Karpas-422 (cell line): Measurements from ENCODE around the gene PLAGL1. TPM values are rescaled to one million over a fixed set of nuclear protein-coding genes. Genes with fewer than 3 reads are reported as not detected.

ENCODE experiments used
- DNase-seq: peaks from one replicate; pipeline ENCODE4 v3.0.0-alpha.2; 2015
- H2AFZ ChIP-seq: fragments of 200-600 bp; sonication (generic); 2 replicates; pipeline ENCODE4 v1.6.1; 2014; ENCODE audit warnings: antibody characterized with exemption, low read length, mixed read lengths
- H3K27ac ChIP-seq: fragments of 200-600 bp; sonication (generic); 2 replicates; pipeline ENCODE4 v1.5.1; 2014; ENCODE audit warnings: mild to moderate bottlenecking, low read length, moderate library complexity
- H3K27me3 ChIP-seq: fragments of 200-600 bp; sonication (generic); 2 replicates; pipeline ENCODE4 v1.6.1; 2014; ENCODE audit warnings: low read length, mixed read lengths
- H3K36me3 ChIP-seq: fragments of 200-600 bp; sonication (generic); 2 replicates; pipeline ENCODE4 v1.6.1; 2014; ENCODE audit warnings: low read length, mixed read lengths; ENCODE audit not compliant: insufficient read depth
- H3K4me1 ChIP-seq: fragments of 200-600 bp; sonication (generic); 2 replicates; pipeline ENCODE4 v1.6.1; 2014; ENCODE audit warnings: mild to moderate bottlenecking, low read length, mixed read lengths
- H3K4me2 ChIP-seq: fragments of 200-600 bp; sonication (generic); 2 replicates; pipeline ENCODE4 v1.6.1; 2014; ENCODE audit warnings: low read length, low read depth, mild to moderate bottlenecking; ENCODE audit not compliant: poor library complexity, severe bottlenecking
- H3K4me3 ChIP-seq: fragments of 200-600 bp; sonication (generic); 2 replicates; pipeline ENCODE4 v1.5.1; 2014; ENCODE audit warnings: mild to moderate bottlenecking, antibody characterized with exemption, low read length, mixed read lengths
- H3K79me2 ChIP-seq: fragments of 200-600 bp; sonication (generic); 2 replicates; pipeline ENCODE4 v1.6.1; 2014; ENCODE audit warnings: mild to moderate bottlenecking, low read length, mixed read lengths
- H3K9ac ChIP-seq: fragments of 200-600 bp; sonication (generic); 2 replicates; pipeline ENCODE4 v1.6.0; 2014; ENCODE audit warnings: low read length
- H3K9me2 ChIP-seq: fragments of 200-600 bp; sonication (generic), shearing (Covaris generic); replicated peaks from 2 replicates; pipeline ENCODE4 v1.6.0; 2014; ENCODE audit warnings: mild to moderate bottlenecking, low read length, moderate library complexity; ENCODE audit not compliant: insufficient read depth
- H3K9me3 ChIP-seq: fragments of 300-700, 200-600 bp; sonication (generic); 2 replicates; pipeline ENCODE4 v1.6.1; 2014; ENCODE audit warnings: low read length, mixed read lengths
- H4K20me1 ChIP-seq: fragments of 200-600 bp; sonication (generic); 2 replicates; pipeline ENCODE4 v1.6.1; 2014; ENCODE audit warnings: mild to moderate bottlenecking, antibody characterized with exemption, low read length, low read depth; ENCODE audit not compliant: insufficient read depth
- total RNA-seq: library from RNA; depleted of rRNA; stranded (reverse); fragments of >200 nt; shearing (Covaris generic); gene quantifications from 2 replicates; pipeline ENCODE4 v1.2.3, GENCODE V29; 2014; ENCODE audit warnings: low replicate concordance

PLAGL1 gene
- total RNA-seq, 1 experiment from 2014 or later: 4.7 TPM

DNA sequence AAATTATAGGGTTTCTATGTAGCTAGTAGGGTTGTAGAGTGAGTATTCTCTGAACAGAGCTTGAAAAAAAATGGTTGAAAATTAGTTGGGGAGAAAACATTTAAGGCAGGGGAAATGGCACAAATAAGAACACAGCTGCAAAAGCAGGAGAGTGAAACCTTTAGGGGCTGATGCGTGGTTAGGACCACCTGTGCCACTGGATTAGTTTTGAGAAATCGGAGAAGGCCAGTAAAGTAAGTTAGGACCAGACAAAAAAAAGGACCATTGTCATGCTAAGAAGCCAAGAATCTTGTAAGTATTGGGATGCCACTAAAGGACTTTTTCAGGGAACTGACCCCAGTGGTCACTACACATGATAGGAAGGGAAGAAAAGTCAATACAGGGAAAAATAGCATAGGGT, 9.4 kb downstream of the PLAGL1 start:
- no peak overlapping the region for H3K9ac ChIP-seq
- no peak overlapping the region for H3K4me2 ChIP-seq
- H3K4me3 ChIP-seq: no peak overlapping the region
- H3K27ac ChIP-seq: no peak overlapping the region
- no peaks in the 10 kb centered on the region for H3K27me3 ChIP-seq
- H3K36me3 ChIP-seq: no peaks in the 10 kb centered on the region
- H3K79me2 ChIP-seq: no peaks in the 10 kb centered on the region
- H4K20me1 ChIP-seq: no peaks in the 10 kb centered on the region
- H3K9me3 ChIP-seq: no peaks in the 10 kb centered on the region
- H2AFZ ChIP-seq: no peak overlapping the region
- H3K4me1 ChIP-seq: no peaks in the 10 kb centered on the region
- no peaks in the 10 kb centered on the region for H3K9me2 ChIP-seq
- DNase-seq: no peak

DNA sequence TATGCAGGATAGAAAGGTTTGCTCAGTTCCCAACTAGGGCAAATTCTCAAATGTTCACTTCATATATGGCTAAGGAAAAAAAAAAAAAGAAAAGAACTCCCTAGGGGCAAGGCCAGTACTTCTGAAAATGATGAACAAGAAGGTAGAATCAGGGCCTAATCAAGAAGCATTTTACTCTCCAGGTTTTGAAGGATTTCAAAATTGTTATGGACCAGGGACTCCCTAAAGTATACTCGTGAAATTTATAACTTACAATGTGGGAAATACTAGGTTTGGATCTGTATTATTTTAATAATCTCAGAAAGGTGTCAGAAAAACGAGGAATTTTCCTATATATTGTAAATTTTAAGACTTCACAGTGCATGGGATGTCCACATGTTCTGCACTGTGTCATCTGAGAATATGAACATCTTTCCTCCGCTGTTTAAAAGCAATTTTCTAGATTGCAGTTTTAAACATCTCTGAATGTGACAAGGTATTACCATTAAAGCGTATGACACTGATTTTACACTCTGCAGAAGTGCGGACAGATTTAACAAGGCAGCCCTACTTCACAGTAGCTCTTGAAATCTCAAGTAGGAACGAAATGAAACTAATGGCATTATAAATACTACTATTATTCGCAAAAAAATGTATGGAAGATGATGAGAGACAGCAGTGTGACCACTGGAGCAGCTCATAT, 14.0 kb downstream of the PLAGL1 start:
- Histone ChIP-seq H3K9me3 (no peaks in the 10 kb centered on the region), H4K20me1 (no peaks in the 10 kb centered on the region), H3K4me2 (no peak overlapping the region), H3K4me1 (no peaks in the 10 kb centered on the region), H3K79me2 (no peaks in the 10 kb centered on the region), H2AFZ (no peak overlapping the region), H3K9ac (no peak overlapping the region), H3K9me2 (no peaks in the 10 kb centered on the region), H3K27ac (no peak overlapping the region), H3K27me3 (no peaks in the 10 kb centered on the region), H3K4me3 (no peak overlapping the region), H3K36me3 (no peaks in the 10 kb centered on the region)
- no peak for DNase-seq

DNA sequence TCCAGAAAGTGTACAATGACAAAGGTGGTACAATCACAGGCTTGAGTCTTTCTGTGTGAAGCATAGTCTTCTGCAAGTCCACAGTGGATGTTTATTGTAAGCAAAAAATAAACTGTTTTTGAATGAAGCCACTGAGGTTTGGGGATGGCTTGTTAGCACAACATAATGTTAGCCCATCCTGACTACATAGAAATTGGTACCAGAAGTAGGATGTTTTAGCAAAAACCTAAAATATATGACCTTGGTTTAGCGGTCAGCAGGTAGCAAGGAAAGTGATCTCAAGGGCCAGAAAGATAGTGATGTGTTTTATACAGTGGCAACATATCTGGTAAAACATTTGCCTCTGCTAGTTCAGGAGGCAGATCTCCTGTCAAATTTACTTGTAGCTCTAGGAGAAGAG, 15.8 kb downstream of the PLAGL1 start:
- H4K20me1 ChIP-seq: no peaks in the 10 kb centered on the region
- DNase-seq: no peak
- H3K4me2 ChIP-seq: no peak overlapping the region
- H3K4me1 ChIP-seq: no peaks in the 10 kb centered on the region
- no peak overlapping the region for H2AFZ ChIP-seq
- H3K27ac ChIP-seq: no peak overlapping the region
- no peaks in the 10 kb centered on the region for H3K79me2 ChIP-seq
- H3K27me3 ChIP-seq: no peaks in the 10 kb centered on the region
- H3K9me3 ChIP-seq: no peaks in the 10 kb centered on the region
- H3K4me3 ChIP-seq: no peak overlapping the region
- H3K9me2 ChIP-seq: no peaks in the 10 kb centered on the region
- H3K9ac ChIP-seq: no peak overlapping the region
- H3K36me3 ChIP-seq: no peaks in the 10 kb centered on the region

DNA sequence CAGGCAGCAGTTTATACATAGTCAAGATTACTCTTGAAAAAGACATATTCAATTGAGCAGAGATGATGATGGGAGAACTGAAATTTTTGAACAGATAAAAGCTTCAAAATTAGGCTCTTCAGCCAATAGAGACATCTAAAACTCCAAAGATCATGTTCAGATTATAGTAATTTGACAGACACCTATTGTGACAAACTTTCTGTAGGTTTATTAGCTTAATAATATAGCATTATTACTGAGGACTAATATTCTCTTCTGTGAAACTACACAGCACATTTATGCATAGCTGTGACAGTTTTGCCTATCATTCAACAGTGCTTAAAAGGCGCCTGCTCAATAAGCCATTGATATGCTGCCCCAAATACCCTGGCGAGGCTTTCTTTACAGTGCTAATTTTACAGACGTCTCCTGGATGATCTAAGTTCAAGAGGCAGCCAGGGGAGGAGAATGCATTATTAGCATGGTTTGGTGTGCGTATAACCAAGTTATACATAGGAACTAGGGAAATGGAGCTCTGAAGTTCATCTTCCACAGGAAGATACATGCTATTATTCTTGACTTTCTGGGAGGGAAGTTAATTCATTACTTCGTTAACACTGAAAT, 21.5 kb downstream of the PLAGL1 start:
- Histone ChIP-seq H3K27me3 (no peaks in the 10 kb centered on the region), H3K4me3 (no peak overlapping the region), H3K4me1 (no peaks in the 10 kb centered on the region)

DNA sequence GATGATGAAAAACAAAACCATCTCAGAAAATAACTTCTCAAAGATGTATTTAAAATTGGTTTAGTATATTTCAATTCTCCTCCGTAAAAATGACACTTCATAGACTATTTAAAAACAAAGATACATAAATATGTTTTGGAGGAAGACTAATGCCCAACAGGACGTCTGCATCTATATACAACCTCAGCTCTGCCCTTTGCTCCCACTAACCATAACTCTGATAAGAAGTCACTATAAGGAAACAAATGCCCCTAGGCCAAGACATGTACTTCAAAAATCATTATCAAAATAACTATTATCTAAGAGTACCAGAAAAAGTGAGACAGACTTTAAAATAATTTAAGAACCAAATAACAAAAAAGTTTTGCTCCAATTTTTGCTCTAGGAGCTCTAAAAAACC, 23.4 kb downstream of the PLAGL1 start:
- no peaks in the 10 kb centered on the region for H3K27me3 ChIP-seq
- H3K27ac ChIP-seq: no peak overlapping the region
- no peak overlapping the region for H3K9ac ChIP-seq
- no peaks in the 10 kb centered on the region for H3K79me2 ChIP-seq
- H4K20me1 ChIP-seq: no peaks in the 10 kb centered on the region
- no peak overlapping the region for H3K4me2 ChIP-seq
- H3K36me3 ChIP-seq: no peaks in the 10 kb centered on the region
- DNase-seq: no peak
- no peaks in the 10 kb centered on the region for H3K9me2 ChIP-seq
- no peaks in the 10 kb centered on the region for H3K4me1 ChIP-seq
- H2AFZ ChIP-seq: no peak overlapping the region
- H3K9me3 ChIP-seq: no peaks in the 10 kb centered on the region
- H3K4me3 ChIP-seq: no peak overlapping the region

More for the DNA sequence above, 21.5 kb downstream of the PLAGL1 start:
- no peaks in the 10 kb centered on the region for H4K20me1 ChIP-seq
- H3K4me2 ChIP-seq: no peak overlapping the region
- H3K9me2 ChIP-seq: no peaks in the 10 kb centered on the region
- no peak for DNase-seq
- no peak overlapping the region for H3K27ac ChIP-seq
- H3K9ac ChIP-seq: no peak overlapping the region
- no peaks in the 10 kb centered on the region for H3K36me3 ChIP-seq
- no peaks in the 10 kb centered on the region for H3K79me2 ChIP-seq
- no peak overlapping the region for H2AFZ ChIP-seq
- no peaks in the 10 kb centered on the region for H3K9me3 ChIP-seq

DNA sequence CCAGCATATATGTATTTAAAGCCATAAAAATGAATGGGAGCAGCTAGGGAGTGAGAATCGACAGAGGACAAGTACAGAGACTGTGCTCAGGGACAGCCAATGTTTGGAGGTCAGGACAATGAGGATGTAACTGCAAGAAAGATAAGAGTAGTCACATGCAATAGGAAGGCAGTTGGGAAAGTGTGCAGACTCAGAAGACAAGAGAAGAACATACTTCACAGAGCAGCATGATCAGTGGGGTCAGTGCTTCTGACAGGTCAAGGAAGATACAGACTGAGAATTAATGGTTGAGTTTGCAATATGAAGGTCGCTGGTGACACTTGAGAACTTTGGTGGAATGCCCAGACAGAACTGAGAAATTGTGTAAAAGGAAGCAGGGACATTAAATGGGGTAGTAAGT, 25.1 kb downstream of the PLAGL1 start:
- H3K27ac ChIP-seq: no peak overlapping the region
- H3K4me1 ChIP-seq: no peaks in the 10 kb centered on the region
- H2AFZ ChIP-seq: no peak overlapping the region
- H3K36me3 ChIP-seq: no peaks in the 10 kb centered on the region
- no peaks in the 10 kb centered on the region for H3K27me3 ChIP-seq
- no peaks in the 10 kb centered on the region for H4K20me1 ChIP-seq
- no peak for DNase-seq
- no peak overlapping the region for H3K4me2 ChIP-seq
- H3K9me2 ChIP-seq: no peaks in the 10 kb centered on the region
- no peak overlapping the region for H3K9ac ChIP-seq
- no peak overlapping the region for H3K4me3 ChIP-seq
- no peaks in the 10 kb centered on the region for H3K9me3 ChIP-seq
- H3K79me2 ChIP-seq: no peaks in the 10 kb centered on the region

DNA sequence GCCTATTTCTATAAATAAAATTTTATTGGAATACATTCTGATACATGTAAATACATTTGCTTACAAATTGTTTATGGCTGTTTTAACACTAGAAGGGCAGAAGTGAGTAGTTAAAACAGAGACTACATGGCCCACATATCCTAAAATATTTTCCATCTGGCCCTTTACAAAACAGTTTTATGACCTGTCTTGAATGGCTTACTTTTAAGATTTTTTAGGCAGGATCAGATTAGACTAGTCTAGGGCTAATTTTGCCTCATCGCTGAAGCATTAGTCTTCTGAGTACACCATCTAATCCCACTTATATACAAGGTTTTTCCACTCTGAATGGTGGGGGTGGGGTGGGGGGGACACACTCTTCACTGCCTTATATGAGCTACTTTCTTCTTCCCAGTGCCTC, 27.1 kb downstream of the PLAGL1 start:
- H4K20me1 ChIP-seq: no peaks in the 10 kb centered on the region
- no peak overlapping the region for H3K4me2 ChIP-seq
- no peak overlapping the region for H3K9ac ChIP-seq
- no peaks in the 10 kb centered on the region for H3K36me3 ChIP-seq
- no peaks in the 10 kb centered on the region for H3K9me2 ChIP-seq
- H3K4me1 ChIP-seq: no peaks in the 10 kb centered on the region
- no peak overlapping the region for H3K4me3 ChIP-seq
- no peaks in the 10 kb centered on the region for H3K79me2 ChIP-seq
- H3K27me3 ChIP-seq: no peaks in the 10 kb centered on the region
- H3K9me3 ChIP-seq: no peaks in the 10 kb centered on the region
- no peak overlapping the region for H3K27ac ChIP-seq
- no peak for DNase-seq
- no peak overlapping the region for H2AFZ ChIP-seq

DNA sequence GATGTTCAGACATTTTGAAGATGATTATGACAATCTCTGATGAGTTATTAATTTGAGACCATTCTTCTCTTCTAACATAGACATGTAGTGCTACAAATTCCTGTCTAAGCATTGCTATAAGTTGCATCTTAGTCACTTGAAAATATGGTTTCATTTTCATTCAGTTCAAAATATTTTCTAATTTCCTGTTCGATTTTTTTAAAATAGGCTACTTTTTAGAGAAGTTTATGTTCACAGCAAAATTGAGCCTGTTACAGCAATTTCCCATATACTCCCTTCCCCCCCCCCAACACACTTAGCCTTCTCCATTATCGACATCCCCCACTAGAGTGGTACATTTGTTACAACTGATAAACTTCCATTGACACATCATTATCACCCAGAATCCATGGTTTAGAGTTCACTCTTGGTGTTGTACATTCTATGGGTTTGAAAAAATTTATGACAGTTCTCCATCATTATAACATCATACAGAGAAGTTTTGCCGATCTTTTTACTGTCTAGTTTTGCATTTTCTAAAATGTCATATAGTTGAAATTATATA, 31.2 kb downstream of the PLAGL1 start:
- no peaks in the 10 kb centered on the region for H3K36me3 ChIP-seq
- H3K4me2 ChIP-seq: no peak overlapping the region
- H3K4me1 ChIP-seq: no peaks in the 10 kb centered on the region
- H3K27me3 ChIP-seq: no peaks in the 10 kb centered on the region
- H3K9ac ChIP-seq: no peak overlapping the region
- H3K9me3 ChIP-seq: no peaks in the 10 kb centered on the region
- no peaks in the 10 kb centered on the region for H3K79me2 ChIP-seq
- no peak overlapping the region for H2AFZ ChIP-seq
- no peak overlapping the region for H3K27ac ChIP-seq
- no peak overlapping the region for H3K4me3 ChIP-seq
- no peak for DNase-seq
- no peaks in the 10 kb centered on the region for H3K9me2 ChIP-seq
- no peaks in the 10 kb centered on the region for H4K20me1 ChIP-seq
